HG03039 (cell line): ENCODE data around the gene SMARCC1.

Experiments
- ATAC-seq: cut with Tn5 transposase; IDR thresholded peaks from one replicate; pipeline ENCODE4 v1.9.1; 2021; ENCODE audit warnings: mild to moderate bottlenecking, moderate library complexity; ENCODE audit not compliant: unreplicated experiment

SMARCC1 gene

DNA sequence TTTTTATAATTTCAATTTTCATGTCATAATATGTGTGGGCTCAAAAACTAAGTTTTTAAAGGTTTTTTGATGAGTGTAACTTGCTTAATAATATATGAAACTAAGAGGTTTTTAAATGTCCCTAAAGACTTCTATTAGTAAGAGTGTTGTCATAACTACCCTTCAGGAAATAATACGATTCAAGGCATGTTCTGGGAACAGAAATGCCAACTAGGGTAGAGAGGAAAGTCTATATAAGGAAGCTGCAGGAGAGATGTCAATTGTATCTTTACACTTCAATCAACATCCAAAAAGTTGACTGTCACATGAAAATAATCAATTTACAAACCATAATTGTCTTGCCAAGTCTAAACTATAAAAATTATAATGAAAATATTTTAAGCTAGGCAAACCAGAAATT lies 76.3 kb downstream of the SMARCC1 start:
- no peak for ATAC-seq

DNA sequence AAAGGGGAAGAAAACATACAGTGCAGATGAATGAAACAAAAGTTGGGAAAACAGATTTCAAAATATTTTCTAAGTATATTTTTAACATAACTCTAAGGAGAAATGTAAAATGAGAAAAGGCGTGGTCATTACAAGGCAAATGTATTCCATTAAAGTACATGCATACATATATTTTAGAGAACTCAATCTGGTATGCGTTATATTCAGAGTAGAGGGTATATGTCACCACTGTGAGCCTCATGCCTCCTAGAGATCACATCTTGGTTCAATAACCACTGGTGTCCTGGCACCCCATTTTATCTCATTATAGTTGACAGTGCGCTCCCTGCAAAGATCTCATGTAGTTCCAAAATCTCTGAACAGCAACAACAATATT lies 77.5 kb downstream of the SMARCC1 start:
- no peak for ATAC-seq

DNA sequence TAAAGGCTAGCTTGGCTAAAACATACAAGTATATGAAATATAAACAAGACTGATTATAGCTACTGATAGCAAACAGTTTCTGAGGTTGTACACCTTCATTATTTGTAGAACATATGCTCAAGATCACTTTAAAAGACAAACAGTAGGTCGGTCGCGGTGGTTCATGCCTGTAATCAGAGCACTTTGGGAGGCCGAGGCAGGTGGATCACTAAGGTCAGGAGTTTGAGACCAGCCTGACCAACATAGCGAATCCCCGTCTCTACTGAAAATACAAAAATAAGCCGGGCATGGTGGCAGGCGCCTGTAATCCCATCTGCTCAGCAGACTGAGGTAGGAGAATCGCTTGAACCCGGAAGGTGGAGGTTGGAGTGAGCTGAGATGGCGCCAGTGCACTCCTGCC lies 80.3 kb downstream of the SMARCC1 start:
- ATAC-seq: no peak

DNA sequence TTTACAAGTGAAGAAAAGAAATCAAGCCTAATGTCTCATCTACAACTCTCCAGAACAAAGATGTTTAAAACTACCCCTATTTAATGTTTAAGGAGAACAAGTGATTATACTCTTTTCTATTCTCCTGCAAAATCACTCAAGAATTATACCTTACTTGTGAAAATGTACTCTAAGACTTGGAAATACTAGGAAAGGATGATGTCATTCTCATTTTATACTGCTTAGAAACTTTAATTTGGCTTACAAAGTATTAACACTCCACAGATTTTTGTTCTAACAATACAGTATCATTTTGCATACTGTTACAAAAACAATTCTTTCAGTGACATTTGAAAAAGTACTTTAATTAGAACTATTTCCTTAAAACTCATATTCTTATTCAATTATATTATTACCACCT lies 89.5 kb downstream of the SMARCC1 start:
- no peak for ATAC-seq

DNA sequence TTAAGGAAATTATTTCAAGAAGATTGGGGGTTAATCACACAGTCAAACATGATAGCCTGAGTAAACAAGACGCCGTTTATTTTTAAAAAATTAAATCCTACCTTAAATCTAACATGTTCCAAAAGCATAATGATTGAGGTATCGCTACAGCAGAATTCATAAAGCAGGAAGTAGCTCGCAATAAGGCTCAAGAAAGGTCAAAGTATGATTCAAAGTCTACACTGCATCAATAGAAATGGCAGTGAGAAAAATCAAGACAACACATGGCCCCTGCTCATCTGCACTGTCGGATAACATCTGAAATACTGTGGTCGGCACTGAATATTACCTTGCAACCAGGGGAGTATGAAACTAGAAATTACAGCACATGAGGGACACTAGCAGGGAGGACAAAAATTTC lies 93.2 kb downstream of the SMARCC1 start:
- ATAC-seq: no peak

DNA sequence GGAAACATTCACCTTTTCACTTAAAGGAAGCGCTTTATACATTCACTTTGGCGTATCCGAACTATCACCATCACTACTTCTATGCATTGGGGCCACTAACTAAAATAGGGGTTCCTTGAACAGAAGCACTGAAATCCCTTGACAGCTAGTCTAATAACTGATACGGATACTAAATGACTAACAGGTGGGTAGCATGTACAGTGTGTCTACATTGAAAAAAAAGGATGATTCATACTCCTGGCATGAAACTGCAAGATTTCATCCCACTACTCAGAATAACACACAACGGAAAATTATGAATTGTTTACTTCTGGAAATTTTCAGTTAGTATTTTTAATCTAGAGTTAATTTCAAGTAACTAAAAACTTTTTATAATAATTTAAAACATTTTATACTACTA lies 96.7 kb downstream of the SMARCC1 start:
- ATAC-seq: no peak

DNA sequence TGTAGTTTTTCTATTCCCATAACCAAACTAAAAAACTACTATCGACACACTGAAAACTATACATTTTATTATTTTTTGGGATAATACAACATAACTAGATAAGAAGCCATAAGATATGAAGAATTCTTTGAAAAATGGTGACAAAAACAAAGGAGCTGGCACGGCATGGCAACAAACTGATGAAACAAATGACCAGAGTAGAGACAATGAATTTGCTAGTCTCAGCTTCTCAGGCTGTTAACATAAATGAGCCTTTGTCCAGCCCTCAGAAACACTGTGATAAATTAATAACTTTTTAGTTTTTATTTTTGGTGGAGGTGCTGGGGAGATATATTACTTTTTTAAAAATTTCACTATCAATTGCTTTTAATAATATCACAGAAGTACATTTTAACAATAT lies 100.7 kb downstream of the SMARCC1 start:
- no peak for ATAC-seq

DNA sequence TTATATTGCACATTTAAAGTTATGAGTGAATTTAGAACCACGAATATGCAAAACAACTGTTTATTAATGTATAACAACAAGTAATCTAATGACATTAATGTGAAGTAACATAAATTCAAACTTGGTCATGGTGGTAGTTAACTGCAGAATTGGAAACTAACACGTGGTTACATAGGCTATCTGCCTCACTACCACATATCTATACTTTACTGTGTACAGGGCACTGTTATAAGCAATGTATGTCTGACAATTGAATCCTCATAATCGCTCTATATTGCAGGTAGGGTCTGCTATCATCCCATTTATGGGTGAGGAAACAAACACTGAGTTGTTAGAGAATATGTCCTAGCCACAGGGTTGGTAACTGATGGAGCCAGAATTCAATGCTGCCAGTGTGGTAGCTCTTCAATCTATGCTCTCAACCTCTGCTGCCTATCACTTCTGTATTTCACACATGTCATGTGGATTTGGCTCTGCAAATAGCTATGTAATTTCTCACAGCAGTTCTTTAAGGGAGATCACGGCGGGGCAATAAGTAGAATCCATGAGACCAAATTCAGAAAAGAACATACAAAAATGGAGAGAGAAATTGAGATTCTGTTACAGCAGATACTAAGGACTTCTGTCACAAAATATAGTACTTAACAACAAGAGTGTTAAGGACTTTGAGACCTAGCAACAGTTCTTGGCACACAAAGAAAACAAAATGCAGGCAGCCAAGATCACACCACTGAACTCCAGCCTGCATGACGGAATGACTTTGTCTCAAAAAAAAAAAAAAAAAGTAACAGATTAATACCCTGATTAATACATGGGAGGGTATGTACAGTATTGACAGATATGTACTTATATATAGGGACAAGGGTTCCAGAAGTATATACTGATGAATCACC lies 103.0 kb downstream of the SMARCC1 start:
- no peak for ATAC-seq

DNA sequence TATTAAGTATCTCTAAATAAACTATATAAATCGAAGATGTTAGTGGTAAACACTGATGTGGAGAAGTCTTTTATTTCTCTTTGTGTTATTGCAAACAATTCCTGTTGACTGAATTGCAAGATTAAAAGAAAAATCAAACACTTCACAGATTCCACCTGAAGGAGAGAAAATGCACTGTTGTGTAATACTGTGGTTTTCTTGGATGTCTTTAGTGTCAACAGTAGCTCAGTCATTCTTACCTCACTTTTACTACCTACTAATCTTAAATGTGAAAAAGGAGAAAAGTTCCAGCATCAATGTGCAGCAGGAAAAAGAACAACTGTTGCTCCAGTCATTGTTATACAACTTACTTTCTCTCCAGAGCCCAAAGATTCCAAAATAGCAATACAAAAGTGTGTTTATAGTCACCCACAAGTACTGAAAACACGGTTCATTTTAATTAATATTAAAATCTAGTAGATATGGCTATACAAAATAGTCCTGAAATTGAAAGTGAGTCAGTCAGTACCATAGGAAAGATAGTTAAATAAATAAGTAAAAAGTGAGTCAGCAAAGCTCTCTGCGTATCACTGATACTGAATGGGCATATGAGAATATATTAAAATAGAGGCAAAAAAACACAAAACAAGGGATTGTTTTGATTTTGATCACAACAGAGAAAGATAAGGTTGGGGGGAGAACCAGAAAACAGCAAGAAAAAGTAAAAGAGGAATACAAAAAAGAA lies 112.5 kb downstream of the SMARCC1 start:
- no peak for ATAC-seq

DNA sequence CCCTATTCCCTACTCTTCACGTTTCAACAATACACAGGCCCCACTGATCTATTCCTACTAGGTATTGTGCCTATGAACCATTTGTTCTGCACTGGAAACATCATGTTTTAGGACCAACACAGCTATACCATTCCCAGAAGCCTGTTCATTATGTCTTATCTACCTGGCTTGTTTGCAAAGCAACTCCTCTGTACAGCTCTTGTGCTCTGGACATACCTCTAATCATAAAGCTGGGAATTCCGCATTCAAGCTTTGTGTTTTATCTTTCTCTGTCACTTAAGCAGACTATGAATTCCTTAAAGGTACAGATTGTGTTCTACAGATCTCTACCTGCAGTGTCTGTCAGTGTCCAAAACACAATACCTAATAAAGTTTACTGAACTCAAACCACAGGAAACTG lies 115.6 kb downstream of the SMARCC1 start:
- no peak for ATAC-seq

DNA sequence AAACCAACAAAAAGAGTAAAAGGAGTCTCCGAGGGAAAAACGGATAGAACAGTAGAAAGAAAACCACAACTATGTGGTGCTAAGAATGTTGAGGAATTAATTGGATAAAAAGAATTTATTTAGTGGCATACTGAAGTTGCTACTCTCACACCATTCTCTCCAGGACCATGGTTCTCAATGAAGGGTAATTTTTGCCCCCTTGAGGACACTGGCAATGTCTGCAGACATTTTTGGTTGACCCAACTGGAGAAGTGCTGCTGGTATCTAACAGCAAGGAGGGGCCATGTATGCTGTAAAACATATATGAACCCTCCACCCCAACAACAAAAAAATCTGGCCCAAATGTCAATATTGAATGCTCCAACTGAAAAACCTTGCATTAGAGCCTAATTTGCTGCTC lies 117.2 kb downstream of the SMARCC1 start:
- no peak for ATAC-seq

DNA sequence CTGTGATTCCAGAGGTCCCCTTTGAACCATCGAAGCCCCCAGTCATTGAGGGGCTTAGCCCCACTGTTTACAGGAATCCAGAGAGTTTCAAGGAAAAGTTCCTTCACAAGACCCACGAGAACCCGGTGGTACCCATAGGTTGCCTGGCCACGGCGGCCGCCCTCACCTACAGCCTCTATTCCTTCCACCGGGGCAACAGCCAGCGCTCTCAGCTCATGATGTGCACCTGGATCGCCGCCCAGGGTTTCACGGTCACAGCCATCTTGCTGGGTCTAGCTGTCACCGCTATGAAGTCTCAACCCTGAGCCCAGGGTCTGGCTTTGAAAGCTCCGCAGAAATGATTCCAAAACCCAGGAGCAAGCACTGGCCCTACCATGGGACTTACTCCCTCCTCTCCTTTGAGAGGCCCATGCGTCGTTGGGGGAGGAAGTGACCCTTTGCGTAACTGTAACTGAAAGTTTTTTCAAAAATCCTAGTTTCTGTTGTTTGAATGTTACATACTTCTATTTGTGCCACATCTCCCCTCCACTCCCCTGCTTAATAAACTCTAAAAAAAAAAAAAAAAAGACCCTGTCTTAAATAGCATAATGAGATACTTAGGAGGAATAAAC lies 118.0 kb downstream of the SMARCC1 start:
- no peak for ATAC-seq

DNA sequence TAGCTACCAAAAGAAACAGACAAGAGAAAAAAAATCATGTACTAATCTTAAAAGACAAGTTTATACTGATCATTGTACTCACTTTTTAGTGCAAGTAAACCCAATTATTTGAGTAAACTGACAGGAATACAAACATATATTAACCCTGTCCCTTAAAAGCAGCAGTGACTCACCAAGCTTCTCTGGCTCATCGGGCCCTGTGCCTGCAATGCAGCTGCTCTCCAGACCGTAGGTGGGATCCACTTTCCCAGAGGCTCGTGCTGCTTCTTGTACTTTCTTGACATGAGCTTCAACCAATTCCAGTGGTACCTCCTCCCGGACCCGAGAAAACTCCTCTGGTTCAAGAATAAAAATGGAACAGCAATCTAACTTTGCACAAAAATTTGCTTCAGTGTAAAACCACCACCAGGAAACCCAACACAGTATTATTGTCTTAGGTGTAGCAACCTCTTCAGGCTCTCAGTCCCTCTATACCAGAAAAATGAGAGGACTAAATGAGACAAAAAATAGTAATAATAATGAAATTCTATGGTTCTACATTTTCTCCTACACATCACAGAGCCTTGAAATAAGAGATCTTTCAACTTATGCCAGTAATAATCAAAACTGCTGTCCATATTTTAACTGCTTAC lies 120.5 kb downstream of the SMARCC1 start:
- no peak for ATAC-seq

DNA sequence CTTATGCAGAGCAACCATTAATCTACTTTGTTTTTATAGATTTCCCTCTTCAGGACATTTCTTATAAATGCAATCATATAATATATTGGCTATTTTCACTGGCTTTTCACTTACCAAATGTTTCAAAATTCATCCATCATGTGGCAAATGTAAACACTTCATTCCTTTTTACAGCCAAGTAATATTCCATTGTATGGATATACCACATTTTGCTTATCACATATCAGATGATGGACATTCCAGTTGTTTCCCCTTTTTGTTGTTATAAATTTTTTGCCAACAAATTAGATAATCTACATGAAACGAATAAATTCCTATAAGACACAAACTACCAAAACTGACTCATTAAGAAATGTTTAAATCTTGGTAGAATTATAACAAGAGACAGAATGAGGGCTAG lies 123.2 kb downstream of the SMARCC1 start:
- ATAC-seq: no peak

DNA sequence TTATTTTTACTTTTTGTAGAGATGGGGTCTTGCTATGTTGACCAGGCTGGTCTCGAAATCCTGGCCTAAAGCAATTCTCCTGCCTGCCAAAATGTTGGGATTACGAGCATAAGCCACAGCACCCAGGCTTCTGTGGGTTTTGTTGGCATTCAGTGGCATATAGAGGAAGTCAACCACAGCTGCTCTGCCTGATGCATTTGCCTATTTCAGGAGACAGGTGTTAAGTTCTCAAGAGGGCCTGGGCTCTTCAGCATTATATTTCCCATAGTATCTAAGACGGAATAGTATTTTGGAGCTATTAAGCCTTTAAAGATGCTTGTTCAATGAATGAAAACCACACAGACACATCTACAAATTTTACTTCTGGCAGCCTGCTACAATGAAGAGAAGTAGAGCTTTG lies 129.6 kb downstream of the SMARCC1 start:
- no peak for ATAC-seq

DNA sequence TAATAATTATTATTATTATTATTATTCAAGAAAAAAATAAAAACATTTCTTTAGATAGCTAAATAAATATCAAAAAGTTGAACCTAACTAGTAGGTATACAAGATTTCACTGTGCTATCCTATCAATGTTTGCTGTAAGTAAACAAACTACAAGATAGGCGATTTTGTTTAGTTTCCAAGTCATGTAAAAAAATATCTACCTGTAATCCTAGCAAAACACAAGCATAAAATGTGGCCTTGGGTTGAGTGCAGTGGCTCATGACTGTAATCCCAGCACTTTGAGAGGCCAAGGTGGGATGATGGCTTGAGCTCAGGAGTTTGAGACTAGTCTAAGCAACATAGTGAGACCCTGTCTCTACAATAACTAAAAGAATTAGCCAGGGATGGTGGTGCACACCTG lies 131.4 kb downstream of the SMARCC1 start:
- no peak for ATAC-seq

DNA sequence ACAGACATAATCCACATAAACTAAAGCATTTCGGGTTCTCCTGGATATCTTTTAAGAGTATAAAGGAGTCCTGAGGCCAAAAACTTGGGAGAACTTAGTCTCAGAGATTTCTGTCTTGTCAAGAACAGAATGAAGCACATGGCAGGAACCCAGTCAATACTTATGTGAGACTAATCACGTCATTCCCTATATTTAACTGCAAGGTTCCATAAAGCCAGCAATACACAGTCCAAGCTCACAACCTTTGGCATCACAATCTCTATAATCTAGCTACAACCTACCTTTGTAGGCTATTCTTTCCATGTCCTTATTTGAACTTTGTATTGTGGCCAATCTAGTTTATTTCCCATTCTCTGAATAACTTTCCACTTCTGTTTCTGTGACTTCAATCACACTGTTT lies 134.1 kb downstream of the SMARCC1 start:
- ATAC-seq: no peak

DNA sequence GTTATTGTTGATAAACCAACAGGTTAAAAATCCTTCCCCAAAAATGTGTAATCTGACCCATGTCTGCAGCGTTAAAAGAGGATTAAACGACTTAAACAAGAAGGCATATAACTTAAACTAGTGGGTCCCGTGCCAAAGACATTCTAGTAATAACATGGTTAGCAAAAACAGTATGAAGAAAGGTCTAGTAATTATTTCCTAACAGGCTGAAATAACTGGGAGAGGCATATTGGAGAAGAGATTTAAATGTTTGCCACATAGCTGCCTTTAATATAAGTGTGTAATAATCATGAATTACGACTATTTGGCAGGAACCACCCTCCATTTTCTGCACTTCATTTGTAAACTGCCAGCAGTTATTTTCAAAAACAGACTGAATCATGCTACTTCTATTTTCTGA lies 135.3 kb downstream of the SMARCC1 start:
- ATAC-seq: no peak

DNA sequence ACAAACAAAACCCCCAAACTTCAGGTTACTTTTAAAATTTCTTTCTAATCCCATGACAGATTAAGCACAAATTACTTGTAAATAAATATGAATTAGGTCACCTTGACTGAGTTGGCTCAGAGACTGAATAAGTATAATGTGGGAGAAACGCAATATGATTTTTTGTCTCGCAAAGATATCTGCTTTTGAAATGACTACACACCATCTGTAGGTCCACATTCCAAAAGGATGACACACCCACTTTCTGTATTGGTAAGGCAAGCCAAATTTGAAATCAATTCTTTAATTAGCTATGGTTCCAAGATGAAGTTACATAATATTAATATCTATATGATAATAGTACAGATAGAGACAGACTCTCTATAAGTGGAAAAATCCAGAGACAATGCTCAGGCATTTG lies 136.1 kb downstream of the SMARCC1 start:
- no peak for ATAC-seq

DNA sequence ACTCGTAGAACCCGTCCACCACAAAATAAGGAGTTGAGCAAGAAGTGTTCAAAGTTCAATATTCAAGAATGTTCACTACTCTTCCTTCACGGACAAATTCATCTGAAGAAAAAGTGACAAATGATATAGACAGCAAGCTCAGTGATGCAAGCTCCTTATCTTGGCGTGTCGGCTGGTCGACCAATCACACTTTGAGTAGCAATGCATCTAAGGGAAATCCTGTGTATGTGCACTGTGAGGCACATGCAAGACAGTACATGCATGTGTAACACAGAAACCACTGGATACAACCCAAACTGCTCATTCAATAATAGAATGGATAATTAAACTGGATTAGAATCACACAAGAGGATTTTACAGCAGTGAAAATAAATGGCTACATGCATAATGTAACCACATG lies 138.6 kb downstream of the SMARCC1 start:
- no peak for ATAC-seq

DNA sequence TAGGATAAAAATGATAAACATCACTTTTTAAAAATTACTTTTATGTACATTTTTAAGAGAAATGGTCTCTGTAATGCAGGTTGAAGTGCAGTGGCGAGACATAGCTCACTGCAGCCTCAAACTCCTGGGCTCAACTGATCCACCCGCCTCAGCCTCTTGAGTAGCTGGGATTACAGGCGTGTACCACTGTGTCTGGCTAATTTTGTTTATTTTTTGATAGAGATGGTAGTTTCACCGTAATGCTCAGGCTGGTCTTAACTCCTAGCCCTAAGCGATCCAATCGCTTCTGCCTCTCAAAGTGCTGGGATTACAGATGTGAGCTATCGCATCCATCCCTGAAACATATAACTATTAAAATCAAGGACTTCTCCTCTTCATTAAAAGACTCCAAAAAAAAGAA lies 140.0 kb downstream of the SMARCC1 start:
- ATAC-seq: no peak

DNA sequence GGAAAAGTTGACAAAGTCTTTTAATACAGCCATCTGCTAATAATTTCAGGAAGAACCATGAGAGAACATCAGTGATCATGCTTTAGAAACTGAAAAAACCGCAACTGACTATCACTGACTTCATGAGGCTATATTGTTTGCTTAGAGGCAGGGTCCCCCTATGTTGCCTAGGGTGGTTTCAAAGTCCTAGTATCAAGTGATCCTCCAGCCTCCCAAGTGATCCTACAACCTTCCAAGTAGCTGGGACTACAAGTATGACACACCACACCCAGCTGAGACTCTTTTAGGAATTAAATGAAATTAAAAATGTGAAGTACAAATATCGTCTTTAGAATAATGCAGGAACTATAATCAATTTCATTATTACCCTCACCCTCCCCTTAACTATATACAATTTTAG lies 144.8 kb downstream of the SMARCC1 start:
- no peak for ATAC-seq
